Activated CD4-positive, alpha-beta memory T cell treated with anti-CD3 and anti-CD28 coated beads for 36 hours (primary cell): Measurements from ENCODE around the gene CABP4. TPM values are rescaled to one million over a fixed set of nuclear protein-coding genes. Genes with fewer than 3 reads are reported as not detected.
A peak's percentile ranks its signal among the peaks of the same experiment; 100 is the strongest.

Experiments
- CTCF ChIA-PET: fragments of 350-600 bp; sonication (Branson Sonifier 250); formaldehyde crosslinking; loops from one replicate; lab custom pipeline; 2021; ENCODE audit warnings: antibody characterized with exemption, inconsistent platforms; lab: Charles Lee
- POLR2A ChIA-PET: fragments of 350-600 bp; sonication (Branson Sonifier 250); formaldehyde crosslinking; loops from one replicate; lab custom pipeline; 2021; ENCODE audit warnings: antibody characterized with exemption; lab: Charles Lee
- DNase-seq: peaks from one replicate; pipeline ENCODE4 v3.0.0-alpha.2; 2020
- H3K27ac Mint-ChIP-seq: one replicate; pipeline ENCODE4 v1.8.0; 2021; ENCODE audit warnings: mixed read lengths
- H3K27me3 Mint-ChIP-seq: one replicate; pipeline ENCODE4 v1.8.0; 2021; ENCODE audit warnings: mixed read lengths
- H3K36me3 Mint-ChIP-seq: one replicate; pipeline ENCODE4 v1.8.0; 2021; ENCODE audit warnings: mixed read lengths
- H3K4me1 Mint-ChIP-seq: one replicate; pipeline ENCODE4 v1.8.0; 2021; ENCODE audit warnings: low read depth, mixed read lengths
- H3K4me3 Mint-ChIP-seq: one replicate; pipeline ENCODE4 v1.8.0; 2021; ENCODE audit warnings: mild to moderate bottlenecking, mixed read lengths
- H3K9me3 Mint-ChIP-seq: one replicate; pipeline ENCODE4 v1.8.0; 2021; ENCODE audit warnings: mixed read lengths
- intact Hi-C: fragments of 100-400 bp; cut with micrococcal nuclease; formaldehyde crosslinking; loops from one replicate; pipeline ENCODE4 v1.15.1; 2023
- total RNA-seq, 2 experiments: library from RNA; stranded (reverse); gene quantifications; one replicate each; pipeline ENCODE4 v1.2.3, GENCODE V29; 2021

The CABP4 gene
- total RNA-seq, 2 experiments from 2014 or later, result 1.0 to 1.2 TPM

GRCh38 chr11:67429038-67429668, 26.0 kb upstream of the CABP4 start:
- intact Hi-C loops, result loop anchor here (2.0 to 5.0 kb wide), 3 partner anchors 26 to 38 kb away; partner anchors contain the start of genes RAD9A and TMEM134
- ChIA-PET CTCF (interaction anchor here (0.8 to 2.4 kb wide), 4 partner anchors 8 to 73 kb away, joined by 3 to 8 read pairs (median 6); partner anchors contain the start of genes PPP1CA and PTPRCAP), POLR2A (interaction anchor here (0.9 to 3.2 kb wide), 9 partner anchors 8 to 1893 kb away, joined by 3 to 24 read pairs (median 4); partner anchors contain the start of genes PPP1CA, PTPRCAP and TBC1D10C)
- Mint-ChIP-seq H3K36me3 (peaks cover 17% of the 10 kb centered on the region), H3K27me3 (no peaks in the 10 kb centered on the region), H3K4me1 (peaks cover 40% of the 10 kb centered on the region), H3K4me3 (peak overlapping the region; percentile 91), H3K9me3 (no peaks in the 10 kb centered on the region), H3K27ac (peak overlapping the region; percentile 91)
- no peak for DNase-seq

- no peak for DNase-seq
- Mint-ChIP-seq H3K9me3 (no peaks in the 10 kb centered on the region), H3K27ac (no peak overlapping the region), H3K4me3 (peak overlapping the region; percentile 91), H3K36me3 (peaks cover 19% of the 10 kb centered on the region), H3K27me3 (no peaks in the 10 kb centered on the region), H3K4me1 (peaks cover 44% of the 10 kb centered on the region)
- ChIA-PET POLR2A (interaction anchor here (0.9 to 3.2 kb wide), 5 partner anchors 8 to 39 kb away, joined by 3 to 24 read pairs (median 9); partner anchors contain the start of genes PPP1CA, PTPRCAP and TBC1D10C), CTCF (interaction anchor here (1.1 kb wide), 1 partner anchor 78 kb away, joined by 3 read pairs; no protein-coding TSS in a partner anchor)
- intact Hi-C loops, result loop anchor here (2.0 to 5.0 kb wide), 3 partner anchors 27 to 38 kb away; partner anchors contain the start of genes RAD9A and TMEM134
Measured at GRCh38 chr11:67429722-67430121, 25.4 kb upstream of the CABP4 start.

- intact Hi-C loops, result no loop called here
- peaks cover 56% of the 10 kb centered on the region for H3K4me1 Mint-ChIP-seq
- CTCF ChIA-PET, result no interaction called here
- no peak overlapping the region for H3K4me3 Mint-ChIP-seq
- peak overlapping the region; percentile 73 for H3K27ac Mint-ChIP-seq
- peaks cover 34% of the 10 kb centered on the region for H3K36me3 Mint-ChIP-seq
- H3K9me3 Mint-ChIP-seq, result no peaks in the 10 kb centered on the region
- DNase-seq, result no peak
- H3K27me3 Mint-ChIP-seq, result no peaks in the 10 kb centered on the region
- POLR2A ChIA-PET, result interaction anchor here (1.0 to 1.3 kb wide), 3 partner anchors 15 to 29 kb away, joined by 3 to 4 read pairs (median 3); no protein-coding TSS in a partner anchor
Measured at GRCh38 chr11:67431346-67432249, 23.6 kb upstream of the CABP4 start.

GRCh38 chr11:67432655-67433349, 22.4 kb upstream of the CABP4 start:
- DNase-seq, result no peak
- Mint-ChIP-seq H3K4me3 (no peak overlapping the region), H3K36me3 (peaks cover 43% of the 10 kb centered on the region), H3K4me1 (peaks cover 48% of the 10 kb centered on the region), H3K9me3 (no peaks in the 10 kb centered on the region), H3K27ac (peak overlapping the region; percentile 81), H3K27me3 (no peaks in the 10 kb centered on the region)
- POLR2A ChIA-PET, result interaction anchor here (0.8 to 1.3 kb wide), 5 partner anchors 16 to 32 kb away, joined by 3 to 4 read pairs (median 3); no protein-coding TSS in a partner anchor
- intact Hi-C loops, result no loop called here
- CTCF ChIA-PET, result no interaction called here

- Mint-ChIP-seq H3K27ac (peak overlapping the region; percentile 81), H3K27me3 (no peaks in the 10 kb centered on the region), H3K36me3 (peaks cover 49% of the 10 kb centered on the region), H3K9me3 (no peaks in the 10 kb centered on the region), H3K4me1 (peaks cover 47% of the 10 kb centered on the region), H3K4me3 (peak overlapping the region; percentile 49)
- CTCF ChIA-PET, result interaction anchor here (0.6 kb wide), 1 partner anchor 10 kb away, joined by 5 read pairs; no protein-coding TSS in a partner anchor
- intact Hi-C loops, result loop anchor here (1.0 kb wide), 1 partner anchor 80 kb away; the partner anchor contains the start of gene POLD4
- POLR2A ChIA-PET, result interaction anchor here (0.8 to 1.3 kb wide), 4 partner anchors 29 to 45 kb away, joined by 3 read pairs; no protein-coding TSS in a partner anchor
- DNase-seq, result peak; percentile 54
Measured at GRCh38 chr11:67433536-67434394, 21.4 kb upstream of the CABP4 start.

- Mint-ChIP-seq H3K4me1 (peaks cover 51% of the 10 kb centered on the region), H3K27me3 (no peaks in the 10 kb centered on the region), H3K9me3 (no peaks in the 10 kb centered on the region), H3K27ac (peak overlapping the region; percentile 81), H3K4me3 (peak overlapping the region; percentile 49), H3K36me3 (peaks cover 56% of the 10 kb centered on the region)
- intact Hi-C loops, result loop anchor here (1.0 kb wide), 1 partner anchor 81 kb away; the partner anchor contains the start of gene POLD4
- DNase-seq, result peak; percentile 65
- POLR2A ChIA-PET, result interaction anchor here (1.0 to 6.8 kb wide), 3 partner anchors 34 to 52 kb away, joined by 3 to 67 read pairs (median 3); partner anchors contain the start of gene AIP
- CTCF ChIA-PET, result no interaction called here
Measured at GRCh38 chr11:67434395-67434881, 20.7 kb upstream of the CABP4 start.

GRCh38 chr11:67435031-67435726, 20.0 kb upstream of the CABP4 start:
- CTCF ChIA-PET, result no interaction called here
- Mint-ChIP-seq H3K9me3 (no peaks in the 10 kb centered on the region), H3K27me3 (no peaks in the 10 kb centered on the region), H3K36me3 (peaks cover 61% of the 10 kb centered on the region), H3K4me1 (peaks cover 53% of the 10 kb centered on the region), H3K27ac (peak overlapping the region; percentile 95), H3K4me3 (peak overlapping the region; percentile 85)
- intact Hi-C loops, result no loop called here
- peak; percentile 59 for DNase-seq
- POLR2A ChIA-PET, result interaction anchor here (4.0 to 6.8 kb wide), 2 partner anchors 27 to 51 kb away, joined by 22 to 67 read pairs; partner anchors contain the start of gene AIP

GRCh38 chr11:67435727-67436458, 19.3 kb upstream of the CABP4 start:
- peak overlapping the region; percentile 85 for H3K4me3 Mint-ChIP-seq
- peaks cover 56% of the 10 kb centered on the region for H3K4me1 Mint-ChIP-seq
- intact Hi-C loops, result loop anchor here (2.0 kb wide), 1 partner anchor 31 kb away; the partner anchor contains the start of gene TBC1D10C
- DNase-seq, result no peak
- peak overlapping the region; percentile 95 for H3K27ac Mint-ChIP-seq
- H3K36me3 Mint-ChIP-seq, result peaks cover 59% of the 10 kb centered on the region
- no peaks in the 10 kb centered on the region for H3K9me3 Mint-ChIP-seq
- POLR2A ChIA-PET, result interaction anchor here (0.9 to 6.8 kb wide), 13 partner anchors 8 to 179 kb away, joined by 3 to 68 read pairs (median 8); partner anchors contain the start of genes AIP, CDK2AP2, PPP1CA and RPS6KB2
- CTCF ChIA-PET, result interaction anchor here (1.3 to 3.9 kb wide), 2 partner anchors 16 to 33 kb away, joined by 3 to 46 read pairs; partner anchors contain the start of genes PPP1CA and TBC1D10C
- H3K27me3 Mint-ChIP-seq, result no peaks in the 10 kb centered on the region
